M059J (cell line): ENCODE data around the gene TSPAN5. TPM values are rescaled to one million over a fixed set of nuclear protein-coding genes. Genes with fewer than 3 reads are reported as not detected.

Experiments
- DNase-seq: peaks from one replicate; pipeline ENCODE4 v3.0.0-alpha.2; 2012; ENCODE audit warnings: low read depth
- total RNA-seq: library from RNA; depleted of rRNA; stranded (reverse); fragments of >200 nt; shearing (Covaris generic); gene quantifications from 2 replicates; pipeline ENCODE4 v1.2.3, GENCODE V29; 2014

The TSPAN5 gene
- total RNA-seq, 1 experiment from 2014 or later: 39.0 TPM

GRCh38 chr4:98643755-98644154 lies 14.7 kb downstream of the TSPAN5 start:
- no peak for DNase-seq

- peak; percentile 64 for DNase-seq
Observed at GRCh38 chr4:98642991-98643426, 15.4 kb downstream of the TSPAN5 start.

- DNase-seq: no peak
Observed at GRCh38 chr4:98641906-98642668, 16.3 kb downstream of the TSPAN5 start.

- no peak for DNase-seq
Observed at GRCh38 chr4:98641376-98641775, 17.0 kb downstream of the TSPAN5 start.

- DNase-seq: no peak
Observed at GRCh38 chr4:98639523-98639922, 18.9 kb downstream of the TSPAN5 start.

- DNase-seq: no peak
Observed at GRCh38 chr4:98639108-98639507, 19.3 kb downstream of the TSPAN5 start.

- no peak for DNase-seq
Observed at GRCh38 chr4:98638661-98639060, 19.8 kb downstream of the TSPAN5 start.

- DNase-seq: no peak
Observed at GRCh38 chr4:98634061-98634460, 24.4 kb downstream of the TSPAN5 start.

GRCh38 chr4:98633159-98633558 lies 25.3 kb downstream of the TSPAN5 start:
- DNase-seq: no peak

GRCh38 chr4:98632258-98632657 lies 26.2 kb downstream of the TSPAN5 start:
- DNase-seq: no peak

GRCh38 chr4:98631506-98631905 lies 26.9 kb downstream of the TSPAN5 start:
- DNase-seq: no peak

GRCh38 chr4:98630737-98631454 lies 27.5 kb downstream of the TSPAN5 start:
- DNase-seq: no peak

- peak; percentile 69 for DNase-seq
Observed at GRCh38 chr4:98627531-98628257, 30.7 kb downstream of the TSPAN5 start.

GRCh38 chr4:98626350-98626749 lies 32.1 kb downstream of the TSPAN5 start:
- peak; percentile 92 for DNase-seq

- no peak for DNase-seq
Observed at GRCh38 chr4:98625920-98626319, 32.5 kb downstream of the TSPAN5 start.

- no peak for DNase-seq
Observed at GRCh38 chr4:98625399-98625798, 33.0 kb downstream of the TSPAN5 start.

- DNase-seq: no peak
Observed at GRCh38 chr4:98624642-98625041, 33.8 kb downstream of the TSPAN5 start.

- no peak for DNase-seq
Observed at GRCh38 chr4:98624144-98624543, 34.3 kb downstream of the TSPAN5 start.

GRCh38 chr4:98623126-98623802 lies 35.1 kb downstream of the TSPAN5 start:
- no peak for DNase-seq

- no peak for DNase-seq
Observed at GRCh38 chr4:98620087-98620784, 38.2 kb downstream of the TSPAN5 start.

- DNase-seq: no peak
Observed at GRCh38 chr4:98619180-98619579, 39.2 kb downstream of the TSPAN5 start.
